Measurements from ENCODE around the gene ZNG1A.
"Not testable (repeated sequence)": the region's sequence is repeated elsewhere in the genome, so short reads cannot be mapped to it uniquely, and the experiment has no call there.

ZNG1A gene

GRCh38 chr9:178140-178825, 573 bp downstream of the ZNG1A start:
- DNase-seq (ENCODE audit: low spot score), result peak; percentile 0

DNA sequence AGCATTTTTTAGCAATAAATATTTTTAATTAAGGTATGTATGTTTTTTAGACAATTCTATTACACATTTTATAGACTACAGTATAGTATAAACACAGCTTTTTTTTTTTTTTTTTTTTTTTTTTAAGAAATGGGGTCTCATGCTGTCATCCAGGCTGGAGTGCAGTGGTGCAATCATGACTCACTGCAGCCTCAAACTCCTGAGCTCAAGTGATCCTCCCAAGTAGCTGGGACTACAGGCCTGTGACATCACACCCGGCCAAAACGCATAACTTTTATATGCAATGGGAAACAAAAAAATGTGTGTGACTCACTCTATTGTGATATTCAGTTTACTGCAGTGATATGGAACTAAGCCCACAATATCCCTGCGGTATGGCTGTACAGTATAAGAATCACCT, 9.1 kb downstream of the ZNG1A start:
- DNase-seq (ENCODE audit: low spot score), result not testable (repeated sequence)

DNA sequence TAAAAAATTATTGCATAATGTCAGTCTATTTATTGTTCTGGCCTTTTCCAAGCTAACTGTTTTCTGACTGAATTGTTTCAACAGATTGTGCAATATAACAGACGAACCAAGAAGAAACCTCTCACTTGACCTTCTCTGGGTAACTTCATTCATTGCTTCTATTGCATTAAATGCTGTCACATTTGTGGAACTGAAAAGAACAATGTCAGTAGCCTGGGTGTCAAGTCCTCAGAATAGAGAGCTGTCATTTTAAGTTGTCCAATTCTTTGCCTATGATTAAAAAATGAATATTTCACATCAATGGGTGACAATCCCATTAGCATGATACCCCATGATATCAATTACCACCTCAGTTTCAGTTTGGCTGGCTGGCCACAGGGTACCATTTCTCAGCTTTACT, 19.0 kb downstream of the ZNG1A start:
- DNase-seq (ENCODE audit: low spot score), result not testable (repeated sequence)

GRCh38 chr9:151173-151572, 27.7 kb downstream of the ZNG1A start:
- not testable (repeated sequence) for DNase-seq (ENCODE audit: low spot score)

- not testable (repeated sequence) for DNase-seq (ENCODE audit: low spot score)
Measured at GRCh38 chr9:139880-140279, 39.0 kb downstream of the ZNG1A start.

DNA sequence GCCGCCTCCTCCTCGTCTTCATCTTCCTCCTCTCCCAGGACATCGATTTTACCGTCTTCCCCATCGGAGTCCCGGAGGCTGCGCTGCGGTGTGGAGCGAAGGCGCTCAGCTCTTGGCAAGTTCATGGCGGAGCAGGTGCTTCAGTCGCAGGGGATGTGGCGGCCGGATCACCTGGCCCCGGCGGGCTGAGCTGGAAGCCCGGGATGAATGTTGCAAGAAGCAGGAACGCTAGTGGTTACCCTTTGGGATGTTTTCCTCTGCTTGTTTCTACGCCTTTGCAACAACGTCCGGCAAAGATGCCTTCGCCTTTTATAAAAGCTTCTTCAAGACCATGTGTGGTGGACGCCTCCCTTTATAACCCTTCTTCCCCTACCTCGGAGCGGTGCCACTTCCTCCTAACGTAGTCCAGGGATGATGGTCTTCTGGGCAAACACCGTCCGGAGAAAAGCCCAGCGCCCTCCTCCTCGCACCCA, 60.8 kb downstream of the ZNG1A start, which contains the start of gene FOXD4:
Gene FOXD4 (minus strand): TSS at position 423 of the 473 bp plus-strand sequence. CDS start 298 bp downstream, at position 125.
- DNase-seq (ENCODE audit: low spot score), result not testable (repeated sequence)

DNA sequence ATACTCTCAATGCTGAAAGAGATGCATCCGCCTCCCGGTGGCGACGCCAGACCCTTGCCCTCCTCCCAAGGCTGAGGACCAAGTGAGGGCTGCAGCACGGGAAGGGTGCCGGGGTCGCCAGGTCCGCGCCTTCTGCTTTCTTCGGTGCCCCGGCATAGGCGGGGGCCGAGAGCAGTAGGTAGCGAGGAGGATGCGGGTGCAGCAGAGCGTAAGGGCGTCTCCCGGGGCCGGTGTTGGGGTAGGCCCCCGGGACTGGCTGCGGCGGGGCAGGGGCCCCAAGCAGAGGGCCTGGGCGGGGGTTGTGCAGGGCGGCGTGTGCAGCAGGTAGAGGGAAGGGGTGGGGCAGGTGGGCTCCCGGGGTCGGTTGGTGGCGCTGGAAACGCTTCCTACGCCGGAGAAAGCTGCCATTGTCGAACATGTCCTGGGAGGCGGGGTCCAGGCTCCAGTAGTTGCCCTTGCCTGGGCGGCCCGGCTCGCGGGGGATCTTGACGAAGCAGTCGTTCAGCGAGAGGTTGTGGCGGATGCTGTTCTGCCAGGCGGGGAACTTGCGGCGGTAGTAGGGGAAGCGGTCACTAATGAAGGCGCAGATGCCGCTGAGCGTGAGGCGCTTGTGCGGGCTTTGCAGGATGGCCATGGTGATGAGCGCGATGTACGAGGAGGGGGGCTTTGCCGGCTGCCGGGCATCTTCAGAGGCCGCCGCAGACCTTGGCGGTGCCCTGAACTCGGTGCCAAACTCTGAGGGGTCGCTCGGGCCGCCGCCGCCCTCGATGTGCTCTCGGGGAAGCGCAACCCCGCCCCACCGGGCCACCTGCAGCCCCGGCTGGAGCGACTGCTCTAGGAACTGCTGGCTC, 61.5 kb downstream of the ZNG1A start:
- DNase-seq (ENCODE audit: low spot score), result not testable (repeated sequence)

DNA sequence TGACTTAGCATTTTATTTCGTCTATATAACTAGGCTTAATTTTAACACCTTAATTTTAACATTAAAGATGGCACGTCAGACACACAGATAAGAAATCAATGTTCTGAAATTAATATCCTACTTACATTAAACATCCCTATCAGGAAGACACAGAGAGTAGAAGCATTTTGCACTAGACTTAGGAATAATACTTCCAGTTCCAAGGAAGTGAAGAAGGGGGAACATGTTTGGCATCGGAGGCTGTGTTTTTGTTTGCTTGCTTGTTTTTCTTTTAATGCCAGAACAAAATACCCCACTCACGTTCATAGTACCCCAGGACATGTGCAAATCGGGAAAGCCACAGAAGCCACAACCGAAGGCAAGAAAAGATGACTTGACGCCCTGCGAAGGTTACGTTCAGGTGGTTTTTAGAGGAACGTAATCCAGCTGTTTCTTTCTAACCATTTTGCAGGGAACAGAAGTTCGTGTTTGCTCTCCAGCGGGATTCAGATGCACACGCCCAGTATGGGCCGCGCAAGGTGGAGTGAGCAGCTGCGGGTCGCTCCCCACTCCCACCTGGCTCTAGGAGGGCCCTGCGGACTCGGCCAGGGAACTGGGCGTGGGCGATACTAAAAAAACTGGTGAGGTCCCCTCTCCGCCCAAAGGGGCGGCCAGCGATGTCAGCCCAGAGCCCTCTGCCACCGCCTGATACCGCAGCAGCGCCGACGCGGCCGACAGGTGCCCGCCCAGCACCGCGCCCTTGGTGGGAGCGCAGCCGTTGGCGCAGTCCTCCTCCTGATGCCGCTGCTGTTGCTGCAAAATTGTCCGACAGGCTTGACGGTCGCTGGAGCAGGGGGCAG, 62.4 kb downstream of the ZNG1A start:
- DNase-seq (ENCODE audit: low spot score), result not testable (repeated sequence)

DNA sequence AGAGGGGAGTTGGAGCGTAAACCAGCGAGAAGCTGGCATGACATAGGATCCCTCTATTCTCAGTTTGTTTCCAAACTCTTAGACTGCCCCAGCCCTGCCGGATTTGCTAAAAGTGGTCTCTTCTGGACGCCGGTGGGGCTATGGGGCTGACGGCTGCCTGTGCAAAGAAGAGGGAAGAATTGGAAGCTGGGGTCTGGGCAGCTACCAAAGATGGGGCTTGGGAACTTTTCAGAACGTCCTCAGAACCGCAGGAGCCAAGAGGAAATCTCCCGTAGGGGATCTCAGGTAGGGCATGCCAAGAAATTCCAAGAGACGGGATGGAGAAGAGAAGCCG, 63.8 kb downstream of the ZNG1A start:
- DNase-seq (ENCODE audit: low spot score), result not testable (repeated sequence)

GRCh38 chr9:114267-115117, 64.4 kb downstream of the ZNG1A start:
- DNase-seq (ENCODE audit: low spot score), result not testable (repeated sequence)

DNA sequence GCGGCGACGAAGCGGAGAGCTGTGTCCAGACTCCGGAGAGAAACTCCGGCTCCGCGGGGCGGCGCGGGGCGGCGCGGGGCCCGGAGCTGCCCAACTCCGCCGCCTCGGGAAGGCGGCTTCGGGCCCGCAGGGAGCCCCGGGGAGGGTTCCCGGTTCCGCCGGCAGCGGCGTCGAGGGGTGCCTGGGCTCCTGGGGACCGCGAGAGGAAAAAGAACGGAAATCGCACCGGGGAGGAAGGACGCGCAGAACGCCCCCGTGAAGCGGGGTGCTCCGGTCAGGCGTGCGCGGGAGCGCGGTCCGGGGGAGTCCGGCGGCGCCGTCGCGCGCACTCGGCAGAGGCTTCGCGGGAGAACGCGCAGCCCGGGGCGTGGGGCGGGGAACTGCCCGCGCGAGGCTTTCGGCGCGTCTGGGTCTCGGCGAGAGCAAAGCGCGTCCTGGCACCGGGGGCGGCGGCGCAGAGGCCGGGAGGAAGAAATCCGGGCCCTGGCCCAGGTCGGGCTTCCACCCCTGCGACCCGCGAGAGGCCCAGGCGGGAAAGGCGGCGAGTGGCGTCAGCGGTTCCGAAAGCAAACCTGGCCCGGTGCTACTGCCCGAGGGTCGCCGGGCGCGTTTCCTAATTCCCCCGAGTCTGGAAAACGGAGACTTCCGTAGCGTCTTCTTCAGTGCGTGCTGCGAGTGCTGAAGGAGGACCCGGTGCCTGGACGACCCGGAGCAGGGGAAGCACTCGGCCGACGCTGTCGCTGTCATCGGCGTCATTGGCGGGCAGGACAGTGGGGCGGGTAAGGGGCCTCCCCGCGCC, 65.2 kb downstream of the ZNG1A start:
- not testable (repeated sequence) for DNase-seq (ENCODE audit: low spot score)

DNA sequence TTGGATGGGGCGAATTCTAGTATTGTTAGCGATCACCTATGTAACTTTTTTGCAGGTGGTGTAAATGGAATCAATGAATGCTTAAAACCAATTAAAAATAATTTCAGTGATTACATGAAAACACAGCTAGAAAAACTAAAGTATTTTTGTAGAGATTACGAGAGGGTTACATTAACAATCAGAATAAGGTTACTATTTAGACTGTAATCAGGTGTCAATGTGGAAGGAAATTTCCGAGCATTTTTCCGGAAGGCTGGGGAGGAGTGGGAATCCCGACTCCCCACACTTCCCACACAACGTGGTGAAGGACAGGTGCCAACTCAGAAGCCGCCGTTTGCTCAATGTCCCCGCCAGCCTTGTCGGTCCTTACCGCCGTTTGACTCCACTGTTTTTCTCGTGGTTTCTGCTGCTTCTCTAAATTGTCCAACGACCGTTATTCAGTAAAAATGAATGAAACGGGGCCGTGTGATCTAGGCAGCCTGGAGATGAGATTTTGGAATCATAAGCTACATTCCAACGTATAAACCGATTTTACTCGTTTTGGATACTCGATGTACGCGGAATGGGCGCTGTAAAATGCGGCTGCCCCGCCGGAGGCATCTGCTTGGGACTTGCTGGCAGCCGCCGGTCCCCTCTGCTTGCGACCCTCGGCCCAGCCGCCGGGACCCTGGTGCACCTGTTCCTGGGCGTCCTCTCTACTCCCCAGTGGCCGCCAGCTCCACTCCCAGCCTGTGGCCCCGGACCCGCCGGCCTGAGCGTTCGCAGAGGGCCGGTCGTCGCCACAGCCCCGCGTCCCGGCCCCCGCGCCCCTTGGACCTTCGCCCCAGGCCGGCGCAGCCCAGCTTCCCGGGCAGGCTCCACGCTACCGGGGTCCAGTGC, 66.0 kb downstream of the ZNG1A start:
- DNase-seq (ENCODE audit: low spot score), result not testable (repeated sequence)

DNA sequence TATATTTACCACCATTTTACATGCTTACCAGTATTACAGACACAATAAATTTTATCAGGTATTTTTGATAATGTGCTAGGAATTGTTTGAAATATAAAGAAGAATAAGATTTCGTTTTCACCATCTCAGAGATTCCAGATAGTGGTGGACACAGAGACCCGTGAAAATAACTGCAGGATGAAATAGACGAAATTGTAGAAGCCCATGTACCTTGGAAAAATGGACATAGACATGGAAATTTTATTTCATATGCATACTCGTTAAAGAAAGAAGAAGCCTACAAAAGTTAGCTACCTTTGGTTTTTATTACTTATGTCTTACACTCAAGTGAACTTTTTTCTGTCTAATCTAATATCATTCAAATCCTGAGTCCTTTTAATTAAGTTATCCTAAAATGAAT, 68.2 kb downstream of the ZNG1A start:
- DNase-seq (ENCODE audit: low spot score), result not testable (repeated sequence)

GRCh38 chr9:109540-109939, 69.3 kb downstream of the ZNG1A start:
- not testable (repeated sequence) for DNase-seq (ENCODE audit: low spot score)

- not testable (repeated sequence) for DNase-seq (ENCODE audit: low spot score)
Measured at GRCh38 chr9:108742-109495, 69.9 kb downstream of the ZNG1A start.

DNA sequence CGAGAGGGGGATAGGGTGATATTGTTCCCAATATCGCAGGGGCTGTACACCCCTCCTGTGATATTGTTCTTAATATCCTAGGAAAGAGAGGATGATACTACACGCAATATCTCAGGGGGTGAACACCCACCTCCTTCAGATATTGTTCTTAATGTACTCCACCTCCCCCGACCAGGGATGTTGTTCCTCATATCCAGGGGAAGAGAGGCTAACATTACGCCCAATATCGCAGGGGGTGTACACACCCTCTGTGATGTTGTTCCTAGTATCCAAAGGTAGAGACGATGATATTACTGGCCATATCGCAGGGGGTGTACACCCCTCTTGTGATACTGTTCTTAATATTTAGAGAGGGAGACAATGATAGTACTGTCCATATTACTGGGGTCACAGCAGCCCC, 72.9 kb downstream of the ZNG1A start:
- not testable (repeated sequence) for DNase-seq (ENCODE audit: low spot score)

GRCh38 chr9:100430-100829, 78.4 kb downstream of the ZNG1A start:
- not testable (repeated sequence) for DNase-seq (ENCODE audit: low spot score)

DNA sequence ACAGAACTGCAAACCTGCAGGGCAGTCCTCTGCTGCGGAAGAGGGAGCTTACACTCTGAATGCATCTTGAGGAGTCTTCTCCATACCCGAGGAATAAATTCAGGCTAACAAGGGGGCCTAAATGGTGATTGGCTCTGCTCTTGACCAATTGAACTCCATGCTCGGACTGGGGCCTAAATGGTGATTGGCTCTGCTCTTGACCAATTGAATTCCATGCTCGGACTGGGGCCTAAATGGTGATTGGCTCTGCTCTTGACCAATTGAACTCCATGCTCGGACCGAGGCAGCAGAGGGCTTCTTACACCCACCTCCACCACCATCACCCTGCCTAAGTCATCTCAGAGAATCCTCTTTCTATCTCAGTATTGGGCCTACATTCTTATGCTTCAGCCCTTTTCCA, 79.0 kb downstream of the ZNG1A start:
- not testable (repeated sequence) for DNase-seq (ENCODE audit: low spot score)

- not testable (repeated sequence) for DNase-seq (ENCODE audit: low spot score)
Measured at GRCh38 chr9:98775-99174, 80.1 kb downstream of the ZNG1A start.
